AG04449 (cell line): ENCODE measurements around the gene TMEM60.

Source experiments
- CTCF ChIA-PET: fragments of 350-600 bp; formaldehyde crosslinking; extraction: SDS; loops from one replicate; lab custom pipeline; 2021; ENCODE audit warnings: antibody characterized with exemption; lab: Yijun Ruan, JAX
- POLR2A ChIA-PET: fragments of 400-600, 350-600 bp; formaldehyde crosslinking; extraction: SDS; loops from one replicate; lab custom pipeline; 2020; ENCODE audit warnings: antibody characterized with exemption, inconsistent platforms; lab: Yijun Ruan, JAX
- DNase-seq: peaks from one replicate; pipeline ENCODE4 v3.0.0-alpha.2; 2010; ENCODE audit warnings: low read depth, low spot score
- H3K4me3 ChIP-seq: 2 replicates; pipeline ENCODE4 v1.5.1; 2011; ENCODE audit warnings: low read depth, mild to moderate bottlenecking, control low read depth, low read length
- TF ChIP-seq, protein P1 (sequence below): IDR thresholded peaks from one replicate; pipeline ENCODE4 v1.5.1; 2011; ENCODE audit warnings: mild to moderate bottlenecking, moderate library complexity, low read length, control low read depth, inconsistent platforms; ENCODE audit not compliant: insufficient read depth; ENCODE audit errors: missing control alignments

TMEM60 gene

DNA sequence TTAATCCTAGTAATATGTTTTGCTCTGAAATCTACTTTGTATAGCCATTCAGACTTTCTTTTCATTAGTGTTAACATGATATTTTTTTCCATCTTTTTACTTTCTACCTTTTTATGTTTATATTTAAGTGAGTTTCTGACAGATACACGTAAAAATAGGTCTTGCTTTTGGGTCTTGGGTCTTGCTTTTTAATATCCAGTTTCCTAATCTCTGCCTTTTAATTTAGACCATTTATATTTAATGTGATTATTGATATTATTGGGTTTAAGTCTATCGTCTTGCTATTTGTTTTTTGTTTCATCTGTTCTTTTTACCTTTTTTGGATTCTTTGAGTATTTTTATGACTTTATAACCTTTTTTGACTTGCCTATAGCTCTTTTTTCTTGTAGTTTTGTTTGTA lies 8.2 kb upstream of the TMEM60 start:
- ChIA-PET CTCF (no interaction called here), POLR2A (no interaction called here)
- DNase-seq, result no peak
- TF ChIP-seq, protein P1, sequence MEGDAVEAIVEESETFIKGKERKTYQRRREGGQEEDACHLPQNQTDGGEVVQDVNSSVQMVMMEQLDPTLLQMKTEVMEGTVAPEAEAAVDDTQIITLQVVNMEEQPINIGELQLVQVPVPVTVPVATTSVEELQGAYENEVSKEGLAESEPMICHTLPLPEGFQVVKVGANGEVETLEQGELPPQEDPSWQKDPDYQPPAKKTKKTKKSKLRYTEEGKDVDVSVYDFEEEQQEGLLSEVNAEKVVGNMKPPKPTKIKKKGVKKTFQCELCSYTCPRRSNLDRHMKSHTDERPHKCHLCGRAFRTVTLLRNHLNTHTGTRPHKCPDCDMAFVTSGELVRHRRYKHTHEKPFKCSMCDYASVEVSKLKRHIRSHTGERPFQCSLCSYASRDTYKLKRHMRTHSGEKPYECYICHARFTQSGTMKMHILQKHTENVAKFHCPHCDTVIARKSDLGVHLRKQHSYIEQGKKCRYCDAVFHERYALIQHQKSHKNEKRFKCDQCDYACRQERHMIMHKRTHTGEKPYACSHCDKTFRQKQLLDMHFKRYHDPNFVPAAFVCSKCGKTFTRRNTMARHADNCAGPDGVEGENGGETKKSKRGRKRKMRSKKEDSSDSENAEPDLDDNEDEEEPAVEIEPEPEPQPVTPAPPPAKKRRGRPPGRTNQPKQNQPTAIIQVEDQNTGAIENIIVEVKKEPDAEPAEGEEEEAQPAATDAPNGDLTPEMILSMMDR, result no peak
- H3K4me3 ChIP-seq, result no peak overlapping the region

DNA sequence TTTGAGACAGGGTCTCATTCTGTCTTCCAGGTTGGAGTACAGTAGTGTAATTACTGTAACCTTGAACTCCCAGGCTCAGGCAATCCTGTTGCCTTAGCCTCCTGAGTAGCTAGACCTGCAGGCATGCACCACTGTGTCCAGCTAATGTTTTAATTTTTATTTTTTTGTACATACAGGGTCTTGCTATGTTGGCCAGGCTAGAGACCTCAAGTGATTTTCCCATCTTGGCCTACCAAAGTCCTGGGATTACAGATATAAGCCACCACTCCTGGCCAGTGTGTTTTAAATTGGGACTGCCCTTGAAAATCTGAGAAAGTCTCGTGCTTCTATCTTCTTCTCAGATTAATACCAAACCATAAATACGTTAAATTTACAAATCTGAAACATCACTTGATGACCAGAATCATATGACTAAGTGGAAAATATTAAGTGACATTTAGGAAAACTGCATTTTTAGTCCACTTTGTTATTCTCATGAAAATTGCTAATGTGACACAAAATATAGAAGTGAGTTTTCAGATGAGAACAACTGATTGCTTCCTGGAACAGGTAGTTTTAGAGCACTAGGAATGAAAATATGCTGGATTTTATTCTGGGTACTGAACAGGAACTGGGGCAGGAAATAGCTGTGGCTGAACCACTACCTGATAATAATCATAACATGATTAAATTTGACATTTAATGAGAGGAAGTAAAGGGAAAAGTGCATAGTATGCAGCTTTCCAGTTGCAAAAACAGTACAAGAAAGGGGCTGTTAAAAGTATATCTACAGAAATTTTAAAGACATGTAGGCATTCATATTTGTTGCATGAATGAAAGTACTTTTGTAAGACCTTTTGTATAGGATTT lies 4.5 kb upstream of the TMEM60 start:
- CTCF ChIA-PET, result interaction anchor here (1.0 kb wide), 1 partner anchor 151 kb away, joined by 3 read pairs; no protein-coding TSS in a partner anchor
- POLR2A ChIA-PET, result interaction anchor here (0.6 kb wide), 1 partner anchor 144 kb away, joined by 3 read pairs; no protein-coding TSS in a partner anchor
- no peak overlapping the region for H3K4me3 ChIP-seq
- TF ChIP-seq, protein P1, result no peak
- DNase-seq, result no peak

DNA sequence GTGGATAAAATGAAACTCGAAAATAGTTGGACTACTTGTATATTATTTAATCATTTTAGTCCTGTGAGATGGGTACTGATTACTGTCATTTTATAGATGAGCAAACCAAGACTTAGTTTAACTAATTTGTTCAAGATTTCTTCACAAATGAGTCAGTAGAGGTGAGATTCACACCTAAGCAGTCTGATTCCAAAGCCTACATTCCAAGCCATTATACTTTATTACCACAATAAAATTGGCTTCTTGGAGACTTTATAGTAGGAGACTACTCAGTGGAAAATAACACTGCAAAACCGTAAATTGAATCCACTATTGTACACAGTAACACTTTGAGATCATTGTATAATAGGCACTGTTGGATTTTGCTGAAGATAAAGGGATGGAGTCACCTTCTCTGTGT lies 2.5 kb upstream of the TMEM60 start:
- H3K4me3 ChIP-seq, result no peak overlapping the region
- DNase-seq, result no peak
- CTCF ChIA-PET, result no interaction called here
- TF ChIP-seq, protein P1, result no peak
- POLR2A ChIA-PET, result no interaction called here

DNA sequence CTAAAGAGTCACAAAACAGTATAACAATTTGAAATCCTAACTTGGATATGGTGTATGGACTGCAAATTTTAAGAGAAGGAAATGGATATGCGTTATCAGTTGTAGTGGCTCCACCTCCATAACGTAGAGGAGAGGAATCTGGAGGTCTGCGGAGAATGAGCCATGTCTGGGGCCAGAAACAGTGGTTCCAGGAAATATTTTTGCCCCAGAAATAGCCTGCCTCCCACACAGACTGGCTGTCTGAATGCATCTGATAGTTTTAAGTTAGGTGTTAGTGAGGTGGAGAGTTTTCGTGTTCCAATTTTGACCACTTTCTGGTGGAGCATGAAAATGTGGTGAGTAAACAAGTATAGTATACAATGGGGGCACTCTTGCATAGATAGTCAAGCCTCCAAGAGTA lies 1.9 kb upstream of the TMEM60 start:
- no peak for DNase-seq
- TF ChIP-seq, protein P1, result no peak
- ChIA-PET POLR2A (no interaction called here), CTCF (interaction anchor here (1.4 to 2.1 kb wide), 2 partner anchors 16 to 82 kb away, joined by 4 read pairs; no protein-coding TSS in a partner anchor)
- peak overlapping the region; percentile 31 for H3K4me3 ChIP-seq

DNA sequence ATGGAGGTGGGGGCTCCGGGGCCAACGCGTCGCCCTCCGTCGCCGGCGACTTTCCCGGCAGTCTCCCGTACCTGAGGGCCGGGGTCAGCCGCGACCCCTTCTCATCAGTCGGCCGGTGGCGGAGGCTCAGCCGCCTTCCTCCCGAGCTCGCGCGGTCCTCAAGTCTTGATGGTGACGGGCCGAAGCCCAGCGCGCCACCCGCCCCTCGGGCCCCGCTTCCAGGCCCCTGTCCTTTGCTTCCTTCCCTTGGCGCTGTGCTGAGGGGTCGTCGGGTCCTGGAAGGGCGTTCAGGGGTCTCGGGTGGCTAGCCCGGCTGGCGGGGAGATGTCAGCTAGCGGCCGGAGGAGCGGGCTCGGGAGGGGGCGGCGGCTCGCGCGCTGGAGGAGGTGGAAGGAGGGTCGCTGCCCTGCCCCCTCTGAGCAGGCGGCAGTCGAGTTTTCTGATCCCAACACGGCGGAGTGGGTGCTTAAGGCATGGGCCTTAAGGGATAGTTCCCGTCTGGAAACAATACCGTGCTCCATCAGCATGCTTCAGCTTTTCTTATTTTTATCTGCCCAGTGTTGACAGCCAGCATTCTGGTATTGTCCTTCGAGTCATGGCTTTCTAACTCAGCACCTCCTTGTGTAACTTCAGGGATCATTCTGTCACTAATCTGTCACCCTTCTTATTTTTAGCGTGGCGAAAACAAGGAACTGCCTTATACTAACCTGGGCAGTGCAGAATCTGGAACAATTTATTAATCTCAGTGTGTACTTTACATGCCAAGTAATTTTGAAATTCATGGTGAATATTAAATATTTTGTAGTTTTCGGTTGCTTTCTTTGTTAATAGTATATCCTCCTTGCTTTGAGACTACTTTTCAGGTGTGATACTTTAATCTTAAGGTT lies 1.1 kb upstream of the TMEM60 start:
- peak overlapping the region; percentile 91 for H3K4me3 ChIP-seq
- POLR2A ChIA-PET, result interaction anchor here (1.0 to 1.1 kb wide), 3 partner anchors 51 to 221 kb away, joined by 3 to 7 read pairs (median 4); partner anchors contain the start of gene RSBN1L

More for the DNA sequence above, 1.1 kb upstream of the TMEM60 start:
- CTCF ChIA-PET, result interaction anchor here (0.7 to 2.1 kb wide), 12 partner anchors 12 to 148 kb away, joined by 3 to 6 read pairs (median 4); no protein-coding TSS in a partner anchor
- no peak for DNase-seq
- TF ChIP-seq, protein P1, result no peak
